Smooth muscle cell (in vitro differentiated cells): Measurements from ENCODE around the gene FOXO3. TPM values are rescaled to one million over a fixed set of nuclear protein-coding genes. Genes with fewer than 3 reads are reported as not detected.
A peak's percentile ranks its signal among the peaks of the same experiment; 100 is the strongest.

ENCODE experiments used
- DNase-seq: peaks from one replicate; lab custom pipeline; 2025; ENCODE audit not compliant: unreplicated experiment; lab: John Stamatoyannopoulos, UW
- H2AFZ ChIP-seq: fragments of 200-600 bp; sonication (generic); 2 replicates; pipeline ENCODE4 v1.6.0; 2016; ENCODE audit warnings: antibody characterized with exemption, low read depth, mild to moderate bottlenecking
- H3F3A ChIP-seq: fragments of 200-600 bp; sonication (generic); 2 replicates; pipeline ENCODE4 v1.6.0; 2017; ENCODE audit warnings: antibody characterized with exemption, low read depth
- H3K27ac ChIP-seq: fragments of 200-600 bp; sonication (generic); 2 replicates; pipeline ENCODE4 v1.5.1; 2016; ENCODE audit warnings: low read depth, mild to moderate bottlenecking
- H3K27me3 ChIP-seq: fragments of 200-600 bp; sonication (generic); 2 replicates; pipeline ENCODE4 v1.6.1; 2016; ENCODE audit warnings: low read depth, mild to moderate bottlenecking
- H3K36me3 ChIP-seq: fragments of 200-600 bp; sonication (generic); 2 replicates; pipeline ENCODE4 v1.5.1; 2016; ENCODE audit warnings: low read depth
- H3K4me1 ChIP-seq: fragments of 200-600 bp; sonication (generic); 2 replicates; pipeline ENCODE4 v1.5.1; 2016; ENCODE audit warnings: low read depth
- H3K4me2 ChIP-seq: fragments of 200-600 bp; sonication (generic); 2 replicates; pipeline ENCODE4 v1.6.0; 2016; ENCODE audit warnings: mild to moderate bottlenecking
- H3K4me3 ChIP-seq: fragments of 200-600 bp; sonication (generic); 2 replicates; pipeline ENCODE4 v1.5.1; 2016; ENCODE audit warnings: mild to moderate bottlenecking
- H3K79me2 ChIP-seq: fragments of 200-600 bp; sonication (generic); 2 replicates; pipeline ENCODE4 v1.6.0; 2016; ENCODE audit warnings: low read depth, mild to moderate bottlenecking
- H3K9ac ChIP-seq: fragments of 200-600 bp; sonication (generic); 2 replicates; pipeline ENCODE4 v1.6.0; 2016; ENCODE audit warnings: low read depth
- H3K9me3 ChIP-seq: fragments of 200-600 bp; sonication (generic); replicated peaks from 2 replicates; pipeline ENCODE4 v1.5.1; 2016; ENCODE audit warnings: low read depth
- H4K20me1 ChIP-seq: fragments of 200-600 bp; sonication (generic); 2 replicates; pipeline ENCODE4 v1.6.0; 2016; ENCODE audit warnings: low read depth
- WGBS: methylation state at CpG from one replicate; pipeline ENCODE4 v1.1.7; 2016; ENCODE audit warnings: low lambda C conversion rate; 5-methylcytosine and 5-hydroxymethylcytosine counted together
- polyA plus RNA-seq: library from polyadenylated mRNA; unstranded; fragments of >200 nt; fragmentation: Nextera tagmentation; extraction: Ambion mirVana; gene quantifications from 2 replicates; pipeline ENCODE4 v1.2.1, GENCODE V29; 2016
- total RNA-seq: library from RNA; depleted of rRNA; stranded (reverse); fragments of >200 nt; gene quantifications from 2 replicates; pipeline ENCODE4 v1.2.3, GENCODE V29; 2014
- TF ChIP-seq, protein P1 (sequence below): fragments of 200-600 bp; sonication (generic); IDR thresholded peaks from 2 replicates; pipeline ENCODE4 v1.5.1; 2017; ENCODE audit warnings: borderline replicate concordance, mild to moderate bottlenecking, antibody characterized with exemption; ENCODE audit not compliant: insufficient read depth, poor library complexity, severe bottlenecking

FOXO3 gene
- total and polyA plus RNA-seq, 2 experiments from 2014 or later = 35.9 to 40.3 TPM

DNA sequence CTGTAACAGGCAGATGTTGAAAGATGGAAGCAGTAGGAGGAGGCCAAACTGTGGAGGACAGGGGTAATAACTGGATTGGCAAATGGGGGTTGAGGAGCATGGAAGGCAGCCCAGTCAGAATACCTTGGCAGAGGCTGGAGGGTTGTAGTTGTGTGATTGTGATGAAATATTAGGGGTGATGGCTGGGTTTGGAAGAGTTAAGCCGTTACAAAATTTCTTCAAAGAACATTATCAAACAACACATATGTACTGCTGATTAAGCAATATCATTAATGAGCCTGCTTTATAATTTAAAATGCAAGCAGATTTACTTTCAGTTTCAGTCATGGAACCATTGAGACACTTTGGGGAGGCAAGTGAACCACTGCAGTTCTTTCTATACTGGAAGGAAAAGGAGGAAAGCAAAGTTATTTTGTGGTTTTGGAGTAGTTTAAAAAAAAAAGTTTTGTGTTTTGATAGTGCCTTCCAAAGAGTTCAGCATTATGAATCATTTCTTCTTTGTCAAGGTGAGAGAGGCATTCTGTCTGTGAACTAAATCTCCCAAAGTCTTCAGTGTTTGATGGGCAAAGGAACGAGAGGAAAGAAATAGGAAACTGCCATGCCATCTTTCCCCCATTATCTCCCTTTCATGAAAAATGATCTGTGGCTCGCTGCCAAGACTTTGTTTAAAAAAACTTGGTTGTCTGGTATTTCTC is 20.7 kb downstream of the FOXO3 start:
- Histone ChIP-seq H3K4me1 (peaks cover 48% of the 10 kb centered on the region), H3F3A (peaks cover 27% of the 10 kb centered on the region), H3K9ac (no peak overlapping the region), H3K27me3 (no peaks in the 10 kb centered on the region), H3K4me3 (peak overlapping the region; percentile 5), H3K27ac (peak overlapping the region; percentile 81), H3K4me2 (peak overlapping the region; percentile 75), H4K20me1 (peaks cover 93% of the 10 kb centered on the region), H3K79me2 (peaks cover 89% of the 10 kb centered on the region), H3K9me3 (no peaks in the 10 kb centered on the region), H2AFZ (no peak overlapping the region), H3K36me3 (no peaks in the 10 kb centered on the region)
- 45% methylated on average over 3 of the region's 3 CpGs for WGBS
- no peak for DNase-seq
- TF ChIP-seq, protein P1, sequence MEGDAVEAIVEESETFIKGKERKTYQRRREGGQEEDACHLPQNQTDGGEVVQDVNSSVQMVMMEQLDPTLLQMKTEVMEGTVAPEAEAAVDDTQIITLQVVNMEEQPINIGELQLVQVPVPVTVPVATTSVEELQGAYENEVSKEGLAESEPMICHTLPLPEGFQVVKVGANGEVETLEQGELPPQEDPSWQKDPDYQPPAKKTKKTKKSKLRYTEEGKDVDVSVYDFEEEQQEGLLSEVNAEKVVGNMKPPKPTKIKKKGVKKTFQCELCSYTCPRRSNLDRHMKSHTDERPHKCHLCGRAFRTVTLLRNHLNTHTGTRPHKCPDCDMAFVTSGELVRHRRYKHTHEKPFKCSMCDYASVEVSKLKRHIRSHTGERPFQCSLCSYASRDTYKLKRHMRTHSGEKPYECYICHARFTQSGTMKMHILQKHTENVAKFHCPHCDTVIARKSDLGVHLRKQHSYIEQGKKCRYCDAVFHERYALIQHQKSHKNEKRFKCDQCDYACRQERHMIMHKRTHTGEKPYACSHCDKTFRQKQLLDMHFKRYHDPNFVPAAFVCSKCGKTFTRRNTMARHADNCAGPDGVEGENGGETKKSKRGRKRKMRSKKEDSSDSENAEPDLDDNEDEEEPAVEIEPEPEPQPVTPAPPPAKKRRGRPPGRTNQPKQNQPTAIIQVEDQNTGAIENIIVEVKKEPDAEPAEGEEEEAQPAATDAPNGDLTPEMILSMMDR = no peak

- H3F3A ChIP-seq = peaks cover 27% of the 10 kb centered on the region
- H3K79me2 ChIP-seq = peaks cover 89% of the 10 kb centered on the region
- H3K27me3 ChIP-seq = no peaks in the 10 kb centered on the region
- no peak overlapping the region for H2AFZ ChIP-seq
- peak overlapping the region; percentile 81 for H3K27ac ChIP-seq
- H3K4me2 ChIP-seq = peak overlapping the region; percentile 75
- H3K9me3 ChIP-seq = no peaks in the 10 kb centered on the region
- no peak overlapping the region for H3K9ac ChIP-seq
- H3K4me3 ChIP-seq = peak overlapping the region; percentile 5
- DNase-seq = no peak
- WGBS = 23% methylated on average over 1 of the region's 1 CpG
- peaks cover 47% of the 10 kb centered on the region for H3K4me1 ChIP-seq
- no peaks in the 10 kb centered on the region for H3K36me3 ChIP-seq
- H4K20me1 ChIP-seq = peaks cover 90% of the 10 kb centered on the region
- TF ChIP-seq, protein P1 = no peak
Measured at GRCh38 chr6:108581932-108582475, 21.3 kb downstream of the FOXO3 start.

DNA sequence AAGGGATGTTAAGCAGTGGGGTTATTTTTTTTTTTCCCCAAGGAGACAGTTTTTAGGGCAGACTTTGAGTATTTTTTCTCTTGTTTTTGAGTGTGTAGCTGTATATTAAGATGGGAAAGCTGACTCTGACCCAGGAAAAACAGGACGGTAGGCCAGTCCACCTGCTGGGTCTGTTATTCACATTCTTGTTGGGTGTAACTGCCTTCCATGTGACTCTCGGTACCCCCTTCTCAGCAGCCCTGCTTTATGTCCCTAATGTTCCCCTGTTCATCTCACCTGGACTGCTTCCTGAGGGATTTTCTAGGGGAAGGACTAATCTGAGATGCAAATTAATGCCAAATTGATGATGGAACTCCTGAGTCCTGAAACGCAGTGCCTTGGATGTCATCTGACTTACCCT is 21.9 kb downstream of the FOXO3 start:
- WGBS = 85% methylated on average over 3 of the region's 3 CpGs
- H3K36me3 ChIP-seq = no peaks in the 10 kb centered on the region
- no peak overlapping the region for H3K9ac ChIP-seq
- peak overlapping the region; percentile 75 for H3K4me2 ChIP-seq
- peaks cover 88% of the 10 kb centered on the region for H3K79me2 ChIP-seq
- H3K27me3 ChIP-seq = no peaks in the 10 kb centered on the region
- peaks cover 90% of the 10 kb centered on the region for H4K20me1 ChIP-seq
- no peak overlapping the region for H3K4me3 ChIP-seq
- TF ChIP-seq, protein P1 = no peak
- peaks cover 53% of the 10 kb centered on the region for H3K4me1 ChIP-seq
- peaks cover 27% of the 10 kb centered on the region for H3F3A ChIP-seq
- peak overlapping the region; percentile 81 for H3K27ac ChIP-seq
- no peaks in the 10 kb centered on the region for H3K9me3 ChIP-seq
- no peak overlapping the region for H2AFZ ChIP-seq
- DNase-seq = no peak

GRCh38 chr6:108584323-108584722 is 23.6 kb downstream of the FOXO3 start:
- Histone ChIP-seq H3K27me3 (no peaks in the 10 kb centered on the region), H2AFZ (no peak overlapping the region), H3F3A (peaks cover 33% of the 10 kb centered on the region), H3K36me3 (no peaks in the 10 kb centered on the region), H3K4me1 (peaks cover 61% of the 10 kb centered on the region), H3K9me3 (no peaks in the 10 kb centered on the region), H3K27ac (no peak overlapping the region), H4K20me1 (peaks cover 89% of the 10 kb centered on the region), H3K4me2 (no peak overlapping the region), H3K9ac (no peak overlapping the region), H3K4me3 (no peak overlapping the region), H3K79me2 (peaks cover 73% of the 10 kb centered on the region)
- TF ChIP-seq, protein P1 = no peak
- WGBS = 42% methylated on average over 5 of the region's 5 CpGs
- DNase-seq = no peak
